WTC11 (cell line): ENCODE data around the gene SH3TC1. TPM values are rescaled to one million over a fixed set of nuclear protein-coding genes. Genes with fewer than 3 reads are reported as not detected.

Experiments used
- ATAC-seq: fragments of 200-7000 bp; cut with Tn5 transposase; 2 replicates; pipeline ENCODE4 v1.10.0; 2021; ENCODE audit warnings: mild to moderate bottlenecking, moderate library complexity
- CTCF ChIA-PET: fragments of 300-600 bp; sonication (Branson Sonifier 250); formaldehyde crosslinking; loops from one replicate; lab custom pipeline; 2021; ENCODE audit warnings: antibody characterized with exemption; lab: Charles Lee
- POLR2A ChIA-PET: fragments of 350-600 bp; sonication (Branson Sonifier 250); formaldehyde crosslinking; loops from one replicate; lab custom pipeline; 2021; ENCODE audit warnings: antibody characterized with exemption; lab: Charles Lee
- DNase-seq: peaks from one replicate; pipeline ENCODE4 v3.0.0; 2021; ENCODE audit warnings: low spot score
- H3K27ac Mint-ChIP-seq: 2 replicates; pipeline ENCODE4 v1.8.0; 2021; ENCODE audit warnings: mixed read lengths
- H3K27me3 Mint-ChIP-seq: 2 replicates; pipeline ENCODE4 v1.8.0; 2021; ENCODE audit warnings: low read depth, mild to moderate bottlenecking, moderate library complexity, mixed read lengths
- H3K36me3 Mint-ChIP-seq: 2 replicates; pipeline ENCODE4 v1.8.0; 2021; ENCODE audit warnings: mixed read lengths
- H3K4me1 Mint-ChIP-seq: 2 replicates; pipeline ENCODE4 v1.8.0; 2022; ENCODE audit warnings: mixed read lengths
- H3K4me3 Mint-ChIP-seq: 2 replicates; pipeline ENCODE4 v1.8.0; 2021; ENCODE audit warnings: mild to moderate bottlenecking, moderate library complexity, mixed read lengths
- H3K9me3 Mint-ChIP-seq: 2 replicates; pipeline ENCODE4 v1.8.0; 2021; ENCODE audit warnings: mixed read lengths
- E2F1 ChIP-seq: sonication (generic); formaldehyde crosslinking; IDR thresholded peaks from 2 replicates; pipeline ENCODE4 v1.8.0; 2022; ENCODE audit warnings: mild to moderate bottlenecking, missing genetic modification reagents
- ELF4 ChIP-seq: sonication (generic); formaldehyde crosslinking; IDR thresholded peaks from 2 replicates; pipeline ENCODE4 v1.8.1; 2022; ENCODE audit warnings: low read depth, mild to moderate bottlenecking, moderate library complexity, missing genetic modification reagents
- EMX1 ChIP-seq: fragments of 250-450 bp; sonication (Bioruptor Pico); IDR thresholded peaks from 2 replicates; pipeline ENCODE4 v1.8.0; 2021; ENCODE audit warnings: mild to moderate bottlenecking
- FOXP1 ChIP-seq: sonication (generic); formaldehyde crosslinking; IDR thresholded peaks from 2 replicates; pipeline ENCODE4 v1.8.0; 2022; ENCODE audit warnings: missing genetic modification reagents, mild to moderate bottlenecking, moderate library complexity, borderline replicate concordance
- GRHL2 ChIP-seq: fragments of 250-450 bp; sonication (Bioruptor Pico); IDR thresholded peaks from 2 replicates; pipeline ENCODE4 v1.8.0; 2022; ENCODE audit warnings: mild to moderate bottlenecking, moderate library complexity; ENCODE audit not compliant: insufficient replicate concordance, severe bottlenecking
- NR2C2 ChIP-seq: sonication (generic); formaldehyde crosslinking; IDR thresholded peaks from 2 replicates; pipeline ENCODE4 v1.8.0; 2022; ENCODE audit warnings: mild to moderate bottlenecking, missing genetic modification reagents
- SMAD3 ChIP-seq: sonication (generic); formaldehyde crosslinking; IDR thresholded peaks from 2 replicates; pipeline ENCODE4 v1.8.0; 2022; ENCODE audit warnings: missing genetic modification reagents, mild to moderate bottlenecking, borderline replicate concordance
- SMAD4 ChIP-seq: sonication (generic); formaldehyde crosslinking; IDR thresholded peaks from 2 replicates; pipeline ENCODE4 v1.8.0; 2022; ENCODE audit warnings: mild to moderate bottlenecking, missing genetic modification reagents
- SOX15 ChIP-seq: fragments of 250-450 bp; sonication (Bioruptor Pico); IDR thresholded peaks from 2 replicates; pipeline ENCODE4 v1.9.0; 2021; ENCODE audit warnings: mild to moderate bottlenecking
- TEAD4 ChIP-seq: sonication (generic); formaldehyde crosslinking; IDR thresholded peaks from 2 replicates; pipeline ENCODE4 v1.8.0; 2022; ENCODE audit warnings: mild to moderate bottlenecking, missing genetic modification reagents
- ZNF121 ChIP-seq: sonication (generic); formaldehyde crosslinking; IDR thresholded peaks from 2 replicates; pipeline ENCODE4 v1.8.0; 2023; ENCODE audit warnings: missing genetic modification reagents
- ZNF281 ChIP-seq: sonication (generic); formaldehyde crosslinking; IDR thresholded peaks from 2 replicates; pipeline ENCODE4 v1.8.0; 2023; ENCODE audit warnings: mild to moderate bottlenecking, missing genetic modification reagents
- ZNF317 ChIP-seq: sonication (generic); formaldehyde crosslinking; IDR thresholded peaks from 2 replicates; pipeline ENCODE4 v1.8.1; 2023; ENCODE audit warnings: low read depth, mild to moderate bottlenecking, moderate library complexity, missing genetic modification reagents, borderline replicate concordance
- ZNF396 ChIP-seq: fragments of 250-450 bp; sonication (Bioruptor Pico); IDR thresholded peaks from 2 replicates; pipeline ENCODE4 v1.8.0; 2021; ENCODE audit warnings: mild to moderate bottlenecking, moderate library complexity, borderline replicate concordance
- ZNF425 ChIP-seq: fragments of 250-450 bp; sonication (Bioruptor Pico); conservative IDR thresholded peaks from 2 replicates; pipeline ENCODE4 v1.9.0; 2021; ENCODE audit warnings: mild to moderate bottlenecking
- ZNF512 ChIP-seq: sonication (generic); formaldehyde crosslinking; IDR thresholded peaks from 2 replicates; pipeline ENCODE4 v1.8.1; 2022; ENCODE audit warnings: missing genetic modification reagents, borderline replicate concordance
- ZNF671 ChIP-seq: fragments of 250-450 bp; sonication (Bioruptor Pico); IDR thresholded peaks from 2 replicates; pipeline ENCODE4 v1.8.0; 2021; ENCODE audit warnings: mild to moderate bottlenecking
- total RNA-seq: library from RNA; stranded (reverse); gene quantifications from 3 replicates; pipeline ENCODE4 v1.2.3, GENCODE V29; 2021
- TF ChIP-seq, protein P1 (sequence below): sonication (generic); formaldehyde crosslinking; IDR thresholded peaks from 2 replicates; pipeline ENCODE4 v1.8.0; 2023; ENCODE audit warnings: missing genetic modification reagents, mild to moderate bottlenecking, borderline replicate concordance

Gene SH3TC1
- total RNA-seq, 1 experiment from 2014 or later: 0.42 TPM

GRCh38 chr4:8287343-8288280 is 88.5 kb downstream of the SH3TC1 start:
- TF ChIP-seq FOXP1 (no peak), ZNF425 (CRISPR knock-in tag) (no peak), TEAD4 (no peak), NR2C2 (CRISPR knock-in tag) (no peak), SMAD4 (CRISPR knock-in tag) (no peak), ZNF512 (CRISPR knock-in tag) (no peak), ELF4 (no peak), ZNF396 (CRISPR knock-in tag) (no peak), E2F1 (CRISPR knock-in tag) (no peak), GRHL2 (CRISPR knock-in tag) (no peak), EMX1 (CRISPR knock-in tag) (no peak), SMAD3 (CRISPR knock-in tag) (no peak), ZNF281 (CRISPR knock-in tag) (no peak), ZNF121 (CRISPR knock-in tag) (no peak)
- Mint-ChIP-seq H3K4me3 (no peak overlapping the region), H3K36me3 (no peaks in the 10 kb centered on the region), H3K27ac (no peak overlapping the region), H3K27me3 (no peaks in the 10 kb centered on the region), H3K9me3 (no peaks in the 10 kb centered on the region), H3K4me1 (no peaks in the 10 kb centered on the region)
- DNase-seq (no peak), ATAC-seq (no peak)
- ChIA-PET POLR2A (no interaction called here), CTCF (no interaction called here)

DNA sequence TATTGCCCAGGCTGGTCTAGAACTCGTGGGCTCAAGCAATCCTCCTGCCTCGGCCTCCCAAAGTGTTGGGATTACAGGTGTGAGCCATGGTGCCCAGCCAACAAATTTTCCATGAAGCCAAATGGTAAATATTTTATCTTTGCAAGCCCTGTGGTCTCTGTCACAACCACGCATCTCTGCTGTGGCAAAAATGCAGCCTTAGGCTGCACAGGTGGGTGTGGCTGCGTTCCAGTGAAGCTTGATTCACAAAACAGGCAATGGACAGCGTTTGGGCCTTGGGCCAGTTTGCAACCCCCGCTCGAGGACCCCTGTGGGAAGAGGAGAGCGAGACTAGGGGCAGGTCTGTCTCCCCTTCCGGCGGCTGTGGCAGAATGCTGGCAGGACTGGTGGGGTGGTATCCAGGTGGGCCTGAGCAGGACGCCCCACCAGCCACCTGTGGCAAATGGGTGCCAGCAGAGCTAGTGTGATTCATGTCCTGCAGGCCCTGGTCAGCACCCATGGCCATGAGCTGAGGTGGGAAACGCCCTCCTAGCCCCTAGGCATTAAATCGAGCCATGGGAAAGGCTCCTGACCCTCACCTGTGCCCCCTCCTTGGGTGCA is 90.2 kb downstream of the SH3TC1 start:
- Mint-ChIP-seq H3K36me3 (no peaks in the 10 kb centered on the region), H3K27me3 (no peaks in the 10 kb centered on the region), H3K27ac (no peak overlapping the region), H3K4me3 (no peak overlapping the region), H3K4me1 (no peaks in the 10 kb centered on the region), H3K9me3 (no peaks in the 10 kb centered on the region)
- ChIA-PET POLR2A (no interaction called here), CTCF (interaction anchor here (0.7 to 2.6 kb wide), 3 partner anchors 22 to 31 kb away, joined by 3 to 14 read pairs (median 5); no protein-coding TSS in a partner anchor)
- no peak for DNase-seq
- TF ChIP-seq SOX15 (CRISPR knock-in tag): no peak
- no peak for TF ChIP-seq ZNF671 (CRISPR knock-in tag)
- TF ChIP-seq, protein P1, sequence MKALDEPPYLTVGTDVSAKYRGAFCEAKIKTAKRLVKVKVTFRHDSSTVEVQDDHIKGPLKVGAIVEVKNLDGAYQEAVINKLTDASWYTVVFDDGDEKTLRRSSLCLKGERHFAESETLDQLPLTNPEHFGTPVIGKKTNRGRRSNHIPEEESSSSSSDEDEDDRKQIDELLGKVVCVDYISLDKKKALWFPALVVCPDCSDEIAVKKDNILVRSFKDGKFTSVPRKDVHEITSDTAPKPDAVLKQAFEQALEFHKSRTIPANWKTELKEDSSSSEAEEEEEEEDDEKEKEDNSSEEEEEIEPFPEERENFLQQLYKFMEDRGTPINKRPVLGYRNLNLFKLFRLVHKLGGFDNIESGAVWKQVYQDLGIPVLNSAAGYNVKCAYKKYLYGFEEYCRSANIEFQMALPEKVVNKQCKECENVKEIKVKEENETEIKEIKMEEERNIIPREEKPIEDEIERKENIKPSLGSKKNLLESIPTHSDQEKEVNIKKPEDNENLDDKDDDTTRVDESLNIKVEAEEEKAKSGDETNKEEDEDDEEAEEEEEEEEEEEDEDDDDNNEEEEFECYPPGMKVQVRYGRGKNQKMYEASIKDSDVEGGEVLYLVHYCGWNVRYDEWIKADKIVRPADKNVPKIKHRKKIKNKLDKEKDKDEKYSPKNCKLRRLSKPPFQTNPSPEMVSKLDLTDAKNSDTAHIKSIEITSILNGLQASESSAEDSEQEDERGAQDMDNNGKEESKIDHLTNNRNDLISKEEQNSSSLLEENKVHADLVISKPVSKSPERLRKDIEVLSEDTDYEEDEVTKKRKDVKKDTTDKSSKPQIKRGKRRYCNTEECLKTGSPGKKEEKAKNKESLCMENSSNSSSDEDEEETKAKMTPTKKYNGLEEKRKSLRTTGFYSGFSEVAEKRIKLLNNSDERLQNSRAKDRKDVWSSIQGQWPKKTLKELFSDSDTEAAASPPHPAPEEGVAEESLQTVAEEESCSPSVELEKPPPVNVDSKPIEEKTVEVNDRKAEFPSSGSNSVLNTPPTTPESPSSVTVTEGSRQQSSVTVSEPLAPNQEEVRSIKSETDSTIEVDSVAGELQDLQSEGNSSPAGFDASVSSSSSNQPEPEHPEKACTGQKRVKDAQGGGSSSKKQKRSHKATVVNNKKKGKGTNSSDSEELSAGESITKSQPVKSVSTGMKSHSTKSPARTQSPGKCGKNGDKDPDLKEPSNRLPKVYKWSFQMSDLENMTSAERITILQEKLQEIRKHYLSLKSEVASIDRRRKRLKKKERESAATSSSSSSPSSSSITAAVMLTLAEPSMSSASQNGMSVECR (CRISPR knock-in tag): no peak
- TF ChIP-seq ZNF317 (CRISPR knock-in tag): no peak
- no peak for ATAC-seq
